Nephron progenitor cell (in vitro differentiated cells): ENCODE results near the gene PBX1.

Experiments
- DNase-seq: peaks from one replicate; pipeline ENCODE4 v3.0.0; 2021
- H3K27ac Mint-ChIP-seq: 2 replicates; pipeline ENCODE4 v1.8.0; 2021; ENCODE audit warnings: mild to moderate bottlenecking, moderate library complexity, mixed read lengths
- H3K27me3 Mint-ChIP-seq: 2 replicates; pipeline ENCODE4 v1.8.0; 2021; ENCODE audit warnings: mild to moderate bottlenecking, low read depth, mixed read lengths; ENCODE audit not compliant: poor library complexity
- H3K36me3 Mint-ChIP-seq: 2 replicates; pipeline ENCODE4 v1.8.0; 2021; ENCODE audit warnings: low read depth, mixed read lengths
- H3K4me1 Mint-ChIP-seq: 2 replicates; pipeline ENCODE4 v1.8.0; 2021; ENCODE audit warnings: mixed read lengths
- H3K4me3 Mint-ChIP-seq: 2 replicates; pipeline ENCODE4 v1.8.0; 2021; ENCODE audit warnings: mild to moderate bottlenecking, moderate library complexity, mixed read lengths
- H3K9me3 Mint-ChIP-seq: 2 replicates; pipeline ENCODE4 v1.8.0; 2021; ENCODE audit warnings: mild to moderate bottlenecking, moderate library complexity, mixed read lengths
- TF ChIP-seq, protein P1 (sequence below): fragments of 200-600 bp; sonication (generic); IDR thresholded peaks from 2 replicates; pipeline ENCODE4 v1.5.0; 2021; ENCODE audit warnings: antibody characterized with exemption

PBX1 gene

DNA sequence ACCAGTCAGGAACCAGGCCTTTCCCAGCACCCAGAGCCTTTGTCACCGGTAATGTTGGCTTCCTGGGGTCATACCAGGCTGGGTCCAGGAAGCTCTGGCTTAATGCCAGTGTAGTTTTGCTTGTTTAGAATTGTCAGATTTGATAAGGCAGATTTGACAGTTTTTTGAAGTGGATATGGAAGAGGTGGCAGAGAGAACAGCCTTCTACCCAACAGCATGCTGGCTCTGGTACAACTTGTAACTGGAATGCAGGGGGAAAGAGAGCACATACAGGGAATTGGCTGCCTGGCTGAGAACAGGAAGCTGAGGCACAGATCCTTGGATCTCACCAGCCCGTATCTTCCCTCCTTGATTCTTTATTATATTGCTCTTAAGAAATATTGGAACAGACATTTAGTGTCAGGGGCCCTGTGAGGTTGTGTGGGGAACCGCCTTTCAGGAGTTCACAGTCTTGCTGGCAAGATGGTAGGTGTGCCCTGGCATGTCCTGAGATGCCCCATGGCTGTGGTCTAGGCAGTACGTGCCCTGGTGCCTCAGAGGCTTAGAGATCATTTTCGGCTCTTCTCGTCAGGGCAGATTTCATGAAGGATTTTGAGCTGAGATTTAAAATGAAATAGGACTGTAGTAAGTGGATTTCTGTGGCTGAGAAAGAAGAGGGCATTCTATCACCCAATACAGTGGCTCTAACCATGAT is 227.0 kb downstream of the PBX1 start:
- Mint-ChIP-seq H3K4me1 (peaks cover 87% of the 10 kb centered on the region), H3K27ac (peak overlapping the region; percentile 90)

DNA sequence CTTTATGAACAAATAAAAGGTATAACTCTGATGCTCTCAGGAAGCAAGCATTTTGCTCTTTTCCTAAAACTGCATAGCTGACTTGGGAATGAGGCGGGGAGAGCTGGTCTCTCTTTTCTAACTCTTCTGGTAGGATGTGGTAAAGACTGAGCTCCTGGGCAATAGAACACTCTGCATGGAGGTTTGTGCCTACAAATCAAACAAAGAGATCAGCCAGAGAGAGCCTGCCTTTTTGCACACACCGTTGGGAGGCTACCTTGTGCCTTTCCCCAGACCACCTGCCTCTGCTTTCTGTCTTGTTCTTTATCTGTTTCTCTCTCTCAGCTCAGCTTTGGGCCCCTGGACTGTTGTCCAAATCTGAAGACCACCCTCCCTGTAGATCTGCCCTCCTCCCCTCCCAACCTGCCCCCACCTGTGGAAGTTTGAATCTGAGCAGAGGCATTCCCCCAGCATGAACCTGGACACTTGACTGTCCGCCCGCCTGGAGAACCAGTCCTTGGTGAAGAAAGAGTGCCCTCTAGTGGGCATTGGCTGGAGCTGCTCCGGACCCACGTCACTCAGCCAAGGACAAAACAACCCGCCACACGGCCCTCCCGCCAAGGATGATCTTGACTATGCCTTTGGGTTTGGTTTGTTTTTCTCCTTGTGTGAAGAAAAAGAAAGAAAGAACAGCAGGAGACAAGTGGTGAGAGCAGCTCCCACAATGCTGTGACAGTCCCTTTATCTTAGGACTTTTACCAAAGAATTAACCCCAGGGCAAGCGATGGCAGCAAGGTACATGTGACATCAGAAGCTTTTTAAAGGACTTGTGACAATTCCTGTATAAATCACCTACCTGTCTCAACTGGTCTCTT is 228.2 kb downstream of the PBX1 start:
- TF ChIP-seq, protein P1, sequence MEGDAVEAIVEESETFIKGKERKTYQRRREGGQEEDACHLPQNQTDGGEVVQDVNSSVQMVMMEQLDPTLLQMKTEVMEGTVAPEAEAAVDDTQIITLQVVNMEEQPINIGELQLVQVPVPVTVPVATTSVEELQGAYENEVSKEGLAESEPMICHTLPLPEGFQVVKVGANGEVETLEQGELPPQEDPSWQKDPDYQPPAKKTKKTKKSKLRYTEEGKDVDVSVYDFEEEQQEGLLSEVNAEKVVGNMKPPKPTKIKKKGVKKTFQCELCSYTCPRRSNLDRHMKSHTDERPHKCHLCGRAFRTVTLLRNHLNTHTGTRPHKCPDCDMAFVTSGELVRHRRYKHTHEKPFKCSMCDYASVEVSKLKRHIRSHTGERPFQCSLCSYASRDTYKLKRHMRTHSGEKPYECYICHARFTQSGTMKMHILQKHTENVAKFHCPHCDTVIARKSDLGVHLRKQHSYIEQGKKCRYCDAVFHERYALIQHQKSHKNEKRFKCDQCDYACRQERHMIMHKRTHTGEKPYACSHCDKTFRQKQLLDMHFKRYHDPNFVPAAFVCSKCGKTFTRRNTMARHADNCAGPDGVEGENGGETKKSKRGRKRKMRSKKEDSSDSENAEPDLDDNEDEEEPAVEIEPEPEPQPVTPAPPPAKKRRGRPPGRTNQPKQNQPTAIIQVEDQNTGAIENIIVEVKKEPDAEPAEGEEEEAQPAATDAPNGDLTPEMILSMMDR = peak; percentile 86
- Mint-ChIP-seq H3K9me3 (peaks cover 3% of the 10 kb centered on the region), H3K4me1 (peaks cover 84% of the 10 kb centered on the region), H3K4me3 (peak overlapping the region; percentile 65), H3K27me3 (peaks cover 3% of the 10 kb centered on the region), H3K36me3 (peaks cover 30% of the 10 kb centered on the region), H3K27ac (peak overlapping the region; percentile 90)
- peak; percentile 82 for DNase-seq

More for the DNA sequence above, 227.0 kb downstream of the PBX1 start:
- Mint-ChIP-seq H3K9me3 (no peaks in the 10 kb centered on the region), H3K36me3 (peaks cover 22% of the 10 kb centered on the region), H3K4me3 (peak overlapping the region; percentile 1), H3K27me3 (no peaks in the 10 kb centered on the region)
- TF ChIP-seq, protein P1 = no peak
- no peak for DNase-seq

DNA sequence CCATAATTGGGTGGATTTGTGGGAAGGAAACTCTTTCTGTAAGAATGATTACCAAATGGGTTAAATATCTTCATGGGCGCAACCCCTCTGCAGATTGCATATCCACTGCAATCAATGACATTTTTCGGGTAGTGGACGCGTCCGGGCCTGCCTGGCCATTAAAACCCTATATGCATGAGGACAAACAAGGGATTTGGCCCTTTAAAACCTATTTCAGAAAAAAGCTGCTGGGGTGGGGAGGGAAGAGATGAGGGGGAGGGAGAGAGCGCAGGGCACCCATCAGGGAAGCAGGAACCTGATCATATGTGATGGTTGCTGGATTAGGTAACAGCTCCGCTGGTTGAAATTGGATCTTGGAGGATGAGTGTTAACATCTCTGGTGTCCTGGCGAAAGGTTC is 228.8 kb downstream of the PBX1 start:
- TF ChIP-seq, protein P1 = no peak
- Mint-ChIP-seq H3K27ac (peak overlapping the region; percentile 44), H3K9me3 (peaks cover 4% of the 10 kb centered on the region), H3K27me3 (peaks cover 3% of the 10 kb centered on the region), H3K36me3 (peaks cover 30% of the 10 kb centered on the region), H3K4me1 (peaks cover 84% of the 10 kb centered on the region), H3K4me3 (peak overlapping the region; percentile 55)
- no peak for DNase-seq

DNA sequence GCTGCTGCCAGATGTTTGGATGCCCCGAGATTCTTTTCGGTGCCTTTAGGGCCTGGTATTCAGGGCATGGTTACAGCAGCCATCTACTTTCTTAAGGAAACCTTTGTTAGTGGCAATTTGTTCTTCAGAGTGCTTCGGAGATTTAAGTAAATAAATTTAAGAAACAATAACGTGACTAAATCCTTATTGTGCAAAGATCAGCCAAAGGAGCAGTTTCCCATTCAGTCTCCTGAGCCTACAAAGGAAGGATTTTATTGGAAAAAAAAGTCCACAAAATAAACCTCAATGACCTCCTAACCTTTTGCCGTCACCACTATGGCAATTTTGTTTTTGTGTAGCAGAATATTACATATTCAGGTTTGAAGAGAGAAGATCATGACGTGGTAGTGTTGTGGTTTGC is 231.1 kb downstream of the PBX1 start:
- H3K4me3 Mint-ChIP-seq = no peak overlapping the region
- TF ChIP-seq, protein P1 = no peak
- H3K27ac Mint-ChIP-seq = peak overlapping the region; percentile 96
- peaks cover 33% of the 10 kb centered on the region for H3K36me3 Mint-ChIP-seq
- peaks cover 3% of the 10 kb centered on the region for H3K27me3 Mint-ChIP-seq
- peaks cover 91% of the 10 kb centered on the region for H3K4me1 Mint-ChIP-seq
- DNase-seq = no peak
- H3K9me3 Mint-ChIP-seq = peaks cover 4% of the 10 kb centered on the region

DNA sequence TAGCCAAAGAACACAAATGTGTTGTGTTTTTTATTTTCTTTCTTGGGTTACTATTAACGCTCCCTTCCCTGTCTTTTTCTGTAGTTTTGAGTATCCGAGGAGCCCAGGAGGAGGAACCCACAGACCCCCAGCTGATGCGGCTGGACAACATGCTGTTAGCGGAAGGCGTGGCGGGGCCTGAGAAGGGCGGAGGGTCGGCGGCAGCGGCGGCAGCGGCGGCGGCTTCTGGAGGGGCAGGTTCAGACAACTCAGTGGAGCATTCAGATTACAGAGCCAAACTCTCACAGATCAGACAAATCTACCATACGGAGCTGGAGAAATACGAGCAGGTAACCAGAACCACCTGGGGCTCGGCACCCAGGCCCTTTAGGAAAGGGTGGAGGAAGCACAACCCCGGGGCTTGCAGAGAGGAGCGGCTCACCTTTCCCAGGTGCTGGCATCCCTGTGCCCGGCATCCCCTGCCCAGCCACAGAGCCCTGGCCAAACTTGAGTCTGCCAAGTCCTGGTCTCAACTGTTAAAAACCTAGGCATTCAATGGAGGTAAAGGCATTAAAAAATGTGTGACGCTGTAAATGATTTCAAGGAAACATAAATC is 233.5 kb downstream of the PBX1 start:
- no peak for DNase-seq
- peaks cover 43% of the 10 kb centered on the region for H3K36me3 Mint-ChIP-seq
- peak overlapping the region; percentile 20 for H3K4me3 Mint-ChIP-seq
- peaks cover 3% of the 10 kb centered on the region for H3K27me3 Mint-ChIP-seq
- TF ChIP-seq, protein P1 = no peak
- H3K9me3 Mint-ChIP-seq = peaks cover 4% of the 10 kb centered on the region
- peak overlapping the region; percentile 87 for H3K27ac Mint-ChIP-seq
- H3K4me1 Mint-ChIP-seq = peaks cover 75% of the 10 kb centered on the region
